Activated T-cell treated with anti-CD3 and anti-CD28 coated beads, Interleukin-2, amount 50 U/mL, for 4 hours (primary cell): Measurements from ENCODE around the gene SPRED2. TPM values are rescaled to one million over a fixed set of nuclear protein-coding genes. Genes with fewer than 3 reads are reported as not detected.

Source experiments
- ATAC-seq, 2 donors: fragments of 200-7000 bp; cut with Tn5 transposase; one replicate each; pipeline ENCODE4 v1.10.0; 2021
- DNase-seq: peaks from one replicate; pipeline ENCODE4 v3.0.0-alpha.2; 2020
- H3K27me3 Mint-ChIP-seq: one replicate; pipeline ENCODE4 v1.8.0; 2021; ENCODE audit warnings: low read depth, mixed read lengths
- H3K36me3 Mint-ChIP-seq: one replicate; pipeline ENCODE4 v1.8.0; 2022; ENCODE audit warnings: mixed read lengths; ENCODE audit not compliant: insufficient read depth
- H3K4me1 Mint-ChIP-seq: one replicate; pipeline ENCODE4 v1.8.0; 2021; ENCODE audit warnings: low read depth, mixed read lengths
- H3K4me3 Mint-ChIP-seq: one replicate; pipeline ENCODE4 v1.8.0; 2021; ENCODE audit warnings: mild to moderate bottlenecking, moderate library complexity, mixed read lengths
- H3K9me3 Mint-ChIP-seq: one replicate; pipeline ENCODE4 v1.8.0; 2021; ENCODE audit warnings: mixed read lengths
- total RNA-seq, 3 donors: library from RNA; stranded (reverse); gene quantifications; one replicate each; pipeline ENCODE4 v1.2.1, GENCODE V29; 2021

The SPRED2 gene
- total RNA-seq, 3 donors from 2014 or later, result 10.4 to 11.0 (median 10.9) TPM

GRCh38 chr2:65434592-65435241 is 2.3 kb upstream of the SPRED2 start:
- peaks cover 8% of the 10 kb centered on the region for H3K4me1 Mint-ChIP-seq
- H3K36me3 Mint-ChIP-seq, result no peaks in the 10 kb centered on the region
- peaks cover 44% of the 10 kb centered on the region for H3K27me3 Mint-ChIP-seq
- H3K9me3 Mint-ChIP-seq, result no peaks in the 10 kb centered on the region
- no peak for DNase-seq
- peak overlapping the region; percentile 91 for H3K4me3 Mint-ChIP-seq
- no peak for ATAC-seq

- H3K36me3 Mint-ChIP-seq, result no peaks in the 10 kb centered on the region
- no peaks in the 10 kb centered on the region for H3K9me3 Mint-ChIP-seq
- H3K27me3 Mint-ChIP-seq, result peaks cover 20% of the 10 kb centered on the region
- peak overlapping the region; percentile 90 for H3K4me3 Mint-ChIP-seq
- peaks cover 8% of the 10 kb centered on the region for H3K4me1 Mint-ChIP-seq
- ATAC-seq (peak; percentile 57 to 58), DNase-seq (peak; percentile 21)
Observed at GRCh38 chr2:65431421-65432226, 775 bp downstream of the SPRED2 start.

- Mint-ChIP-seq H3K4me3 (peak overlapping the region; percentile 90), H3K27me3 (peaks cover 18% of the 10 kb centered on the region), H3K4me1 (peaks cover 5% of the 10 kb centered on the region), H3K9me3 (no peaks in the 10 kb centered on the region), H3K36me3 (no peaks in the 10 kb centered on the region)
- ATAC-seq (peak; percentile 44 to 62), DNase-seq (peak; percentile 54)
Observed at GRCh38 chr2:65430603-65431420, 1.6 kb downstream of the SPRED2 start.

- Mint-ChIP-seq H3K4me3 (peak overlapping the region; percentile 90), H3K4me1 (peaks cover 1% of the 10 kb centered on the region), H3K27me3 (peaks cover 13% of the 10 kb centered on the region), H3K36me3 (no peaks in the 10 kb centered on the region), H3K9me3 (no peaks in the 10 kb centered on the region)
- DNase-seq (no peak), ATAC-seq (peak; percentile 67 to 68)
Observed at GRCh38 chr2:65429786-65430602, 2.4 kb downstream of the SPRED2 start.

DNA sequence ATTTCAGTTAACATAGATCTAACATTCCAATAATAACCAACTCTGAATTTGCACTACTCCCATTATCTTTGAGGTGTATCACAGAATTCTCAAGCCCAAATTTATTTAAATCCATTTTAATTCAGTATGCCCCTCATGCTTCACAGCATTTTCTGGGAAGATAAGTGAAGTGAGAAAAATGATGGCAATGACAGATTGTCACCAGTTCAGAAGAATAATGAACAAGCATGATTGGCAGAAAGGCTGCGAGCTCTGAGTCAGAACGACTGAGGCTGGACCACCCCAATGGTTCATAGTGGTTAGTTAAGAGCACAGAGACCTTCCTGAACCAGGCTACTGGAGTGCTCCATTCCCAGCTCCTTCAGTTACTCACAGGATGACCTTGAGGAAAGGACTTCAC is 4.9 kb downstream of the SPRED2 start:
- Mint-ChIP-seq H3K27me3 (peaks cover 2% of the 10 kb centered on the region), H3K36me3 (no peaks in the 10 kb centered on the region), H3K9me3 (no peaks in the 10 kb centered on the region), H3K4me3 (no peak overlapping the region), H3K4me1 (no peaks in the 10 kb centered on the region)
- no peak for ATAC-seq
- no peak for DNase-seq

DNA sequence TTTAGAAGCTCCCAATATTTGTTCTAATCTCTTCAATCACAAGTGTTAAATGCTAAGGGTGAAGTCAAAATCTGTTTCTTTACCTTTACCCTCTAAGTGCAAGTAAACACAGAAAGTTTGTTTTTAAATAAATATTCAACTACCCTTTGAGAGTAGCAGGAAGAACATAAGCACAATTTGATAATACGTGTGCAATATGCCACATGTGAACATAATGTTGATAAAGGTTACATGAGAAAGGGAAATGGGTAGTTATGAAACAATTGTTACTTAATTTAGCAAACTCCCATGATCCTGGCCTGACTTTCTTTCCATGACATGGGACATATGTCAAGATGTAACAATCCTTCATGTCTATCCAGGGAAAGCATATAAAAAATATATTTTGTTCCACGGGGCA is 7.1 kb downstream of the SPRED2 start:
- DNase-seq (no peak), ATAC-seq (no peak)
- Mint-ChIP-seq H3K9me3 (no peaks in the 10 kb centered on the region), H3K36me3 (no peaks in the 10 kb centered on the region), H3K4me3 (no peak overlapping the region), H3K4me1 (peaks cover 8% of the 10 kb centered on the region), H3K27me3 (peaks cover 2% of the 10 kb centered on the region)

DNA sequence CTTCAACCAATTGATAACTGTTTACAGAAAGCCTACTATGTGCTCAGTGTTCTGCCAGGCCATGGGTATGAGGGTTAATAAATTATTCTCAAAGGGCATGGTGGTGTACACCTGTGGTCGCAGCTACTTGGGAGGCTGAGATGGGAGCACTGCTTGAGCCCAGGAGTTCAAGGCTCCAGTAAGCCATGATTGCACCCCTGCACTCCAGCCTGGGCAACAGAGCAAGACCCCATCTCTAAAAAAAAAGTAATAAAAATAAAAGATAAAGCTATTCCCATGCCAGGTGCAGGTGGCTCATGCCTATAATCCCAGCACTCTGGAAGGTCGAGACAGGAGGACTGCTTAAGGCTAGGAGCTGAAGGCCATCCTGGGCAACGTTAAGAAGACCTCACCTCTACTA is 8.0 kb downstream of the SPRED2 start:
- peaks cover 2% of the 10 kb centered on the region for H3K27me3 Mint-ChIP-seq
- no peaks in the 10 kb centered on the region for H3K9me3 Mint-ChIP-seq
- H3K36me3 Mint-ChIP-seq, result no peaks in the 10 kb centered on the region
- H3K4me1 Mint-ChIP-seq, result peaks cover 8% of the 10 kb centered on the region
- no peak overlapping the region for H3K4me3 Mint-ChIP-seq
- DNase-seq (no peak), ATAC-seq (no peak)

DNA sequence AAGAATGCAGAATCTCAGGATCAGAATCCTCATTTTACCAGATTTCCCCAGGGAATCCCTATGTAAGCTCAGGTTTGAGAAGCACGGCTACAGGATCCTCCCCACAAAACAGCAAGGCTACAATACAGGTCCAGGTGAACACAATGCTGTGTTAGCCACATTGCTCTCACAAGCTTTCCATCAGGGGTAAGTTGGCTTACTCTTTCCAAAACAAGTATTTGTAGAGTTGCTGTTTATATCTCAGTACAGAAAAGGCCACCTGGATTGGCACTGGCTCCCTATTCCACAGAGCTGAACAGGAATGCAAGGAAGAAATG is 11.0 kb downstream of the SPRED2 start:
- no peaks in the 10 kb centered on the region for H3K36me3 Mint-ChIP-seq
- ATAC-seq (no peak), DNase-seq (no peak)
- no peaks in the 10 kb centered on the region for H3K27me3 Mint-ChIP-seq
- no peak overlapping the region for H3K4me3 Mint-ChIP-seq
- H3K9me3 Mint-ChIP-seq, result no peaks in the 10 kb centered on the region
- peaks cover 26% of the 10 kb centered on the region for H3K4me1 Mint-ChIP-seq

DNA sequence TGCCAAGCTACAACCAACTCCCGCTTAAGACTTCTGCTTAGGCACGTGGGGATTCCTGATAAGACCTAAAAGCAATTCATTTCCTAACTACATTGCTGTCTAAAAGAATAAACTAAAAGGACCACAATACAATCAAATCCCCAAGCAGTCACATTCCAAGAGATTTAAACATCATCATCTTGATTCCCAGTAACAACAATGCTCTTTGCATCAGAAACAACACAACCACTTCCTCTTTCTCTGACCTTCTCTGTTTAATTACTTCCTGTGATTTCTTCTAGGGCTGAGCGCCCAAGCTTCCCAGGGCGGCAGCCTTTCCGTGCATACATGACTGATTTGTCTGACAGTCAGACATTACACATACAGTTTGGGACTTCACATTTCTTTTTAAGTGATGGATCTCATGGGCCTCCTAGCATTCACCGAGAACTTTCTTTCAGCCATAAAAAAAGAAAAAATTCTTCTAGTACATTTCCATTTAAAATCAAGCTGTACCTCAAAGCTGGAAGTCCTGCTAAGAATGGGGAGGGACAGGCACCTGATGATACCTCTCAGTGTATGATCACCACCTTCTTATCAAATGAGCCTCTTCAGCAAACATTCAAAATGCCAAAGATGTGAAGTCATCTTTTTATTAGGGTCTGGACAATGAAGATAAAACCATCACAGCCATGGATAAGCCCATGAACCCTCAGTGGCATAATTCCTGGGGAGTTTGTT is 11.5 kb downstream of the SPRED2 start:
- Mint-ChIP-seq H3K4me3 (no peak overlapping the region), H3K4me1 (peaks cover 26% of the 10 kb centered on the region), H3K27me3 (no peaks in the 10 kb centered on the region), H3K36me3 (no peaks in the 10 kb centered on the region), H3K9me3 (no peaks in the 10 kb centered on the region)
- DNase-seq (no peak), ATAC-seq (no peak)

DNA sequence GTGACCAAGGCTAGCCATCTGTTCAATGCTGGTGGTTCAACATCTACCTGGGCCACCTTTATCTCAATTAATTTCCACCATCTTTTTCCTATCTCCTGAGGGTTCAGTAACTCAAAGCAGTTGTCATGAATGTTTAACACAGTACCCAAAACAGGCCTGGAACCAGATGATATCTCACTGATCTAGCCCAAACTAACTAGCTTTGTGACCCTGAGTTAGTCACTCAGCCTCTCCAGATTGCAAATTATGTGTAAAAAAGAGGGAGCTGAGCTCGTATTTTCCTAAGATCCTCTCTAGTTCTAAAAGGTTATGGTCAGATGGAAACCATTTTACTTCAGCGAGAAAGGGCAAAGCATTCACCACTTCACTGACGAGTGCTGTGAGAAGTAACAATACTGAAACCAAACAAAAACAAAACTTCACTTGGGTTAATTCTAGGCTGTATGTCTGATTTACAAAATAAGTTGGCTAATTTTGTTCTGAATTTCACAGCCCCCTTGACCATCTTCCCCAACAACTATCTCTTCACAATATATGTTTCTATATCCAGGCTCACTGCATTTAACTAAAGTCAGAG is 14.8 kb downstream of the SPRED2 start:
- no peak for DNase-seq
- Mint-ChIP-seq H3K36me3 (no peaks in the 10 kb centered on the region), H3K4me1 (peaks cover 26% of the 10 kb centered on the region), H3K4me3 (no peak overlapping the region), H3K27me3 (no peaks in the 10 kb centered on the region), H3K9me3 (no peaks in the 10 kb centered on the region)
- ATAC-seq, result peak; percentile 27 to 32

- no peaks in the 10 kb centered on the region for H3K27me3 Mint-ChIP-seq
- peaks cover 26% of the 10 kb centered on the region for H3K4me1 Mint-ChIP-seq
- ATAC-seq, result no peak
- no peak overlapping the region for H3K4me3 Mint-ChIP-seq
- H3K36me3 Mint-ChIP-seq, result no peaks in the 10 kb centered on the region
- no peak for DNase-seq
- H3K9me3 Mint-ChIP-seq, result no peaks in the 10 kb centered on the region
Observed at GRCh38 chr2:65416945-65417344, 15.5 kb downstream of the SPRED2 start.

DNA sequence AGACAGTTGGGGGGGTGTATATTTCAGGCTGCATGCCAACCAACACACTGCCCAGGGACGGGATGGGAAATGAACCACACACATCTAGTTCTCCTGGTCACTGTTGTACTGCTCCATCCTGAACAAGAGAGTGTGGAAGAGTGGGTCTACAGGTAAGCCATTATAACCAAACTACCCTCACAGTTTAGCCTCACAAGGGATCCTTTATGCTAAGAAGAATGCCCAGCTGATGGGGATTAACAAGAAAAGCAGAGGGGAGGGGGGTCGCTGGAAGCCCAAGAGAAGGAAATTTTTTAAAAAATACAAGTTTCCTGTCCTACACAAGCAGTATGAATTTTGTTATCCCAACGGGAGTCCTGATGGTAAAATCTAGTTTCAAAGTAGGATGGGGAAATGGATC is 16.1 kb downstream of the SPRED2 start:
- ATAC-seq, result no peak
- Mint-ChIP-seq H3K27me3 (no peaks in the 10 kb centered on the region), H3K36me3 (no peaks in the 10 kb centered on the region), H3K4me3 (no peak overlapping the region), H3K4me1 (peaks cover 26% of the 10 kb centered on the region), H3K9me3 (no peaks in the 10 kb centered on the region)
- DNase-seq, result no peak

DNA sequence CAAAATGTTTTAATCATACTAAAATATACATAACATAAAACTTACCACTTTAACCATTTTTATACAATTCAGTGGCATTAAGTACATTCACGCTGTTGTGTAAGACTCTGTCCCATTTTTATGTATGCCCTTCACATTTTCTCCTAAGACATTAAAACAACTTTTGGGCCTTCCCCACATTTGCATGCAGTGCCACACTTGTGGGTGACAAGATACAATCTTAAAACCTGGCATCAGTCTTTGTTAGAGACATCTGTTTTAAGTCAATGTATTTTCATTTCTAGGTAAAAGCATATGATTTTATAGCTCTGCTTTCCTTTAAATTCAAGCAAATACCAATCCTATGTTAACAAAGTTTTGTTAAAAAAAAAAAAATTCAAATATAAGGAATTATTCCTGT is 17.3 kb downstream of the SPRED2 start:
- ATAC-seq, result no peak
- peaks cover 18% of the 10 kb centered on the region for H3K4me1 Mint-ChIP-seq
- H3K27me3 Mint-ChIP-seq, result no peaks in the 10 kb centered on the region
- no peak overlapping the region for H3K4me3 Mint-ChIP-seq
- DNase-seq, result no peak
- H3K36me3 Mint-ChIP-seq, result no peaks in the 10 kb centered on the region
- H3K9me3 Mint-ChIP-seq, result no peaks in the 10 kb centered on the region
